BE2C (cell line): ENCODE results near the gene NAT10.

Source experiments
- DNase-seq: peaks from one replicate; pipeline ENCODE4 v3.0.0-alpha.2; 2020
- H3K27me3 ChIP-seq: fragments of 250-450 bp; sonication (Bioruptor Pico); 2 replicates; pipeline ENCODE4 v1.5.1; 2020; ENCODE audit warnings: mild to moderate bottlenecking
- H3K36me3 ChIP-seq: fragments of 250-450 bp; sonication (Bioruptor Pico); 2 replicates; pipeline ENCODE4 v1.5.1; 2020; ENCODE audit warnings: mild to moderate bottlenecking
- H3K4me1 ChIP-seq: fragments of 250-450 bp; sonication (Bioruptor Pico); 2 replicates; pipeline ENCODE4 v1.5.1; 2020
- H3K4me3 ChIP-seq: 2 replicates; pipeline ENCODE4 v1.5.1; 2011; ENCODE audit warnings: low read depth, low read length
- H3K9me3 ChIP-seq: fragments of 250-450 bp; sonication (Bioruptor Pico); 2 replicates; pipeline ENCODE4 v1.5.1; 2020
- CTCF ChIP-seq: IDR thresholded peaks from 2 replicates; pipeline ENCODE4 v1.5.1; 2012; ENCODE audit warnings: mild to moderate bottlenecking, low read depth, low read length

Gene NAT10

GRCh38 chr11:34098813-34099212, 6.6 kb upstream of the NAT10 start:
- H3K27me3 ChIP-seq: no peaks in the 10 kb centered on the region
- no peak for DNase-seq
- H3K36me3 ChIP-seq: peaks cover 45% of the 10 kb centered on the region
- H3K4me1 ChIP-seq: no peaks in the 10 kb centered on the region
- no peaks in the 10 kb centered on the region for H3K9me3 ChIP-seq
- H3K4me3 ChIP-seq: no peak overlapping the region
- no peak for TF ChIP-seq CTCF

GRCh38 chr11:34104680-34105078, 750 bp upstream of the NAT10 start:
- no peaks in the 10 kb centered on the region for H3K9me3 ChIP-seq
- no peak for DNase-seq
- no peak for TF ChIP-seq CTCF
- H3K36me3 ChIP-seq: peaks cover 16% of the 10 kb centered on the region
- no peaks in the 10 kb centered on the region for H3K4me1 ChIP-seq
- H3K27me3 ChIP-seq: no peaks in the 10 kb centered on the region
- peak overlapping the region; percentile 86 for H3K4me3 ChIP-seq

- Histone ChIP-seq H3K4me1 (no peaks in the 10 kb centered on the region), H3K27me3 (no peaks in the 10 kb centered on the region), H3K36me3 (peaks cover 12% of the 10 kb centered on the region), H3K4me3 (peak overlapping the region; percentile 86), H3K9me3 (no peaks in the 10 kb centered on the region)
- no peak for TF ChIP-seq CTCF
- no peak for DNase-seq
Measured at GRCh38 chr11:34105957-34106504, 602 bp downstream of the NAT10 start.

GRCh38 chr11:34111722-34112270, 6.4 kb downstream of the NAT10 start:
- Histone ChIP-seq H3K4me1 (no peaks in the 10 kb centered on the region), H3K36me3 (peaks cover 42% of the 10 kb centered on the region)
- no peak for DNase-seq

GRCh38 chr11:34114014-34114413, 8.6 kb downstream of the NAT10 start:
- no peak for DNase-seq
- H3K36me3 ChIP-seq: peaks cover 45% of the 10 kb centered on the region
- H3K4me3 ChIP-seq: no peak overlapping the region

More at GRCh38 chr11:34111722-34112270, 6.4 kb downstream of the NAT10 start:
- TF ChIP-seq CTCF: no peak
- Histone ChIP-seq H3K9me3 (no peaks in the 10 kb centered on the region), H3K4me3 (no peak overlapping the region), H3K27me3 (no peaks in the 10 kb centered on the region)

More at GRCh38 chr11:34114014-34114413, 8.6 kb downstream of the NAT10 start:
- no peak for TF ChIP-seq CTCF
- H3K9me3 ChIP-seq: no peaks in the 10 kb centered on the region
- H3K27me3 ChIP-seq: no peaks in the 10 kb centered on the region
- no peaks in the 10 kb centered on the region for H3K4me1 ChIP-seq
